GM12878 (cell line): ENCODE measurements around the gene ZNF474. TPM values are rescaled to one million over a fixed set of nuclear protein-coding genes. Genes with fewer than 3 reads are reported as not detected.

ENCODE experiments used
- ATAC-seq: fragments of 200-7000 bp; cut with Tn5 transposase; 3 replicates; pipeline ENCODE4 v1.9.1; 2020; ENCODE audit warnings: mild to moderate bottlenecking, moderate library complexity
- BruUV-seq: library from RNA; stranded (reverse); fragments of 400-500 nt; replicated peaks from 2 replicates; lab custom pipeline; 2021; lab: Mats Ljungman, UMichigan
- CTCF ChIA-PET: fragments of 300-600 bp; sonication (Branson Sonifier 250); formaldehyde crosslinking; extraction: SDS; loops from one replicate; lab custom pipeline; 2021; ENCODE audit warnings: inconsistent platforms; lab: Yijun Ruan, JAX
- POLR2A ChIA-PET: fragments of 350-600 bp; formaldehyde crosslinking; extraction: SDS; loops from one replicate; lab custom pipeline; 2021; ENCODE audit warnings: inconsistent platforms; lab: Charles Lee
- RAD21 ChIA-PET: fragments of 300-600 bp; sonication (Branson Sonifier 250); formaldehyde crosslinking; loops from one replicate; lab custom pipeline; 2023; ENCODE audit warnings: antibody characterized with exemption; ENCODE audit not compliant: unreplicated experiment; lab: Charles Lee
- SMC1A ChIA-PET: fragments of 300-600 bp; sonication (Branson Sonifier 250); formaldehyde crosslinking; loops from one replicate; lab custom pipeline; 2023; ENCODE audit not compliant: unreplicated experiment, uncharacterized antibody; lab: Charles Lee
- DNase-seq: peaks from one replicate; pipeline ENCODE4 v3.0.0-alpha.2; 2011; ENCODE audit warnings: low read depth, low spot score
- FAIRE-seq: peaks from 3 replicates; lab custom pipeline; 2011; peaks lifted over from hg19 to GRCh38; lab: Jason Lieb, UNC
- H2AFZ ChIP-seq: 2 replicates; pipeline ENCODE4 v1.6.0; 2011; ENCODE audit warnings: low read depth, low read length, control low read depth; ENCODE audit not compliant: control insufficient read depth
- H3K27ac ChIP-seq: 2 replicates; pipeline ENCODE4 v1.5.1; 2011; ENCODE audit warnings: control low read depth; ENCODE audit not compliant: control insufficient read depth, insufficient read depth
- H3K27me3 ChIP-seq, 2 experiments: replicated peaks in 1 of 2; 2 replicates each; pipeline versions ENCODE4 v1.6.0 to v1.6.1; 2011; ENCODE audit warnings: low read length in 1 of 2; ENCODE audit not compliant: control insufficient read depth in 2 of 2, insufficient read depth in 2 of 2
- H3K36me3 ChIP-seq, 2 experiments: 2 replicates each; pipeline ENCODE4 v1.5.1; 2011; ENCODE audit warnings: low read length in 1 of 2; ENCODE audit not compliant: control insufficient read depth in 2 of 2, insufficient read depth in 2 of 2
- H3K4me1 ChIP-seq: 2 replicates; pipeline ENCODE4 v1.6.1; 2011; ENCODE audit warnings: mild to moderate bottlenecking, low read length, moderate library complexity, mixed read lengths; ENCODE audit not compliant: control insufficient read depth, insufficient read depth
- H3K4me2 ChIP-seq: 2 replicates; pipeline ENCODE4 v1.6.0; 2011; ENCODE audit warnings: control low read depth; ENCODE audit not compliant: control insufficient read depth, insufficient read depth
- H3K4me3 ChIP-seq: fragments of 200-600 bp; sonication (generic); 2 replicates; pipeline ENCODE4 v1.5.1; 2016
- H3K79me2 ChIP-seq: 2 replicates; pipeline ENCODE4 v1.6.0; 2011; ENCODE audit warnings: low read length; ENCODE audit not compliant: control insufficient read depth, insufficient read depth
- H3K9ac ChIP-seq: 2 replicates; pipeline ENCODE4 v1.8.0; 2011; ENCODE audit warnings: low read length, control low read depth, mixed read lengths; ENCODE audit not compliant: control insufficient read depth, insufficient read depth
- H3K9me3 ChIP-seq: replicated peaks from 3 replicates; pipeline ENCODE4 v1.5.1; 2011; ENCODE audit warnings: mild to moderate bottlenecking, low read length; ENCODE audit not compliant: control insufficient read depth, insufficient read depth
- H4K20me1 ChIP-seq: 2 replicates; pipeline ENCODE4 v1.6.0; 2011; ENCODE audit not compliant: control insufficient read depth, insufficient read depth
- E4F1 ChIP-seq: fragments of 450-650 bp; IDR thresholded peaks from 2 replicates; pipeline ENCODE4 v1.6.1; 2018; ENCODE audit warnings: borderline replicate concordance, mild to moderate bottlenecking; ENCODE audit not compliant: partially characterized antibody
- RELA ChIP-seq: fragments of 450-650 bp; IDR thresholded peaks from 2 replicates; pipeline ENCODE4 v1.8.0; 2014; ENCODE audit warnings: borderline replicate concordance; ENCODE audit not compliant: partially characterized antibody
- REST ChIP-seq: IDR thresholded peaks from 2 replicates; pipeline ENCODE4 v1.6.1; 2012; ENCODE audit warnings: mild to moderate bottlenecking, low read depth, low read length
- SMC3 ChIP-seq: IDR thresholded peaks from 2 replicates; pipeline ENCODE4 v1.6.1; 2011; ENCODE audit warnings: low read length, improper control_type of control experiment, borderline replicate concordance
- SREBF1 ChIP-seq: IDR thresholded peaks from 2 replicates; pipeline ENCODE4 v1.6.1; 2012; ENCODE audit warnings: mild to moderate bottlenecking, low read length
- TBL1XR1 ChIP-seq: IDR thresholded peaks from 2 replicates; pipeline ENCODE4 v1.6.1; 2012; ENCODE audit warnings: low read depth, low read length, improper control_type of control experiment
- USF2 ChIP-seq: IDR thresholded peaks from 2 replicates; pipeline ENCODE4 v1.6.1; 2011; ENCODE audit warnings: low read depth, low read length, improper control_type of control experiment, borderline replicate concordance
- ZNF207 ChIP-seq: fragments of 450-650 bp; IDR thresholded peaks from 2 replicates; pipeline ENCODE4 v1.6.1; 2014; ENCODE audit warnings: antibody characterized with exemption, mild to moderate bottlenecking, borderline replicate concordance
- WGBS: methylation state at CpG from one replicate; pipeline ENCODE4 v1.1.6; 2016; ENCODE audit warnings: low lambda C conversion rate; ENCODE audit not compliant: insufficient replicate concordance, insufficient coverage; ENCODE audit errors: missing lambda C conversion rate; 5-methylcytosine and 5-hydroxymethylcytosine counted together
- in situ Hi-C: fragments of 300-500 bp; cut with MboI; formaldehyde crosslinking; loops from 9 replicates; pipeline ENCODE4 v1.14.3; 2018; ENCODE audit warnings: mixed read lengths
- intact Hi-C: fragments of 100-400 bp; cut with micrococcal nuclease; formaldehyde crosslinking; loops from one replicate; pipeline ENCODE4 v1.14.2; 2022; ENCODE audit not compliant: unreplicated experiment
- polyA plus RNA-seq, 11 experiments: library from polyadenylated mRNA; depleted of rRNA in 4 of 11; unstranded in 6 of 11; stranded (reverse) in 5 of 11; fragments of >200 nt; fragmentation: Nextera tagmentation in 4 of 11; fragmentation: Illumina TruSeq in 1 of 11; extraction: Ambion mirVana in 4 of 11; extraction: Trizol in 1 of 11; gene quantifications; 1 replicate in 1 of 11; 2 replicates in 10 of 11; pipeline versions ENCODE4 v1.2.1 to v1.2.3, GENCODE V29; 2011 to 2016; ENCODE audit warnings: inconsistent platforms in 2 of 11, missing spikeins in 2 of 11, low read depth in 1 of 11
- total RNA-seq, 4 experiments: library from RNA; depleted of rRNA in 3 of 4; stranded (reverse); fragments of >200 nt in 3 of 4; fragmentation: Illumina TruSeq in 1 of 4; extraction: Trizol in 1 of 4; gene quantifications; 2 replicates each; pipeline versions ENCODE4 v1.2.1 to v1.2.3, GENCODE V29; 2013 to 2021
- TF ChIP-seq, protein P1 (sequence below): IDR thresholded peaks from 2 replicates; pipeline ENCODE4 v1.6.1; 2012; ENCODE audit warnings: low read length, inconsistent platforms
- TF ChIP-seq, protein P2 (sequence below): fragments of 450-650 bp; IDR thresholded peaks from 2 replicates; pipeline ENCODE4 v1.6.1; 2018; ENCODE audit warnings: mild to moderate bottlenecking, low read depth, moderate library complexity; ENCODE audit not compliant: partially characterized antibody

Gene ZNF474
- total and polyA plus RNA-seq, 10 of the 15 experiments (the other 5 are each of a cell fraction or from before 2014, with no cell fraction given) = 0.06 to 0.97 (median 0.13) TPM; not detected in 3

GRCh38 chr5:122179701-122180100 lies 50.4 kb downstream of the ZNF474 start (continued):
- TF ChIP-seq, protein P1, sequence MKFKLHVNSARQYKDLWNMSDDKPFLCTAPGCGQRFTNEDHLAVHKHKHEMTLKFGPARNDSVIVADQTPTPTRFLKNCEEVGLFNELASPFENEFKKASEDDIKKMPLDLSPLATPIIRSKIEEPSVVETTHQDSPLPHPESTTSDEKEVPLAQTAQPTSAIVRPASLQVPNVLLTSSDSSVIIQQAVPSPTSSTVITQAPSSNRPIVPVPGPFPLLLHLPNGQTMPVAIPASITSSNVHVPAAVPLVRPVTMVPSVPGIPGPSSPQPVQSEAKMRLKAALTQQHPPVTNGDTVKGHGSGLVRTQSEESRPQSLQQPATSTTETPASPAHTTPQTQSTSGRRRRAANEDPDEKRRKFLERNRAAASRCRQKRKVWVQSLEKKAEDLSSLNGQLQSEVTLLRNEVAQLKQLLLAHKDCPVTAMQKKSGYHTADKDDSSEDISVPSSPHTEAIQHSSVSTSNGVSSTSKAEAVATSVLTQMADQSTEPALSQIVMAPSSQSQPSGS = no peak

DNA sequence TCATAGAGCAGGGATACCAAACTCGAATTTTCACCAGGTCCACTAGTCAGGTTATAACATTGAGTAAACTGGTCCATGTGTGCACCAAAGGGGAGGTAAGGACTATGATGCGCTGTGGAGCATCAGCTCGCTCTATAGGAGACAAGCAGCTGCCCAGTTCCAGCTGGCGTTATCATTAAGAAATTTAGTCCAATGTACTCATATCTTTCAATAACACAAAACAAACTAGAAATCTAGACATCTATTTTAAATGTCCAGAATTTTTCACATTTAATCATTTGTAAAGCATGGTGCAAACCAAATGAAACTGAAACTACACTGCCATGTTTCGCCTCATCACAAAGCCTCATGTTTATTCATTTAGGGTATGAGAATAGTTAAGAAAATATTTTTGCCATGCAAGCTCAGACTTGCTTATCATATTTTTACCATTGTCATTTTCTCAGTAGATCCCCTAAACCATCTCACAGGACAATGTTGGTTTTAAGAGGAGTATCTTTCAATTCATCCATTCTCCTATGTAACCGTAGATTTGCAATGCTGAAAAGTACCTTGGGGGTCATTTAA lies 50.9 kb downstream of the ZNF474 start:
- no peaks in the 10 kb centered on the region; the same call in 1 of the 2 replicates for H3K4me1 ChIP-seq
- SMC1A ChIA-PET = no interaction called here
- FAIRE-seq (no peak), ATAC-seq (no peak), DNase-seq (no peak)
- CTCF ChIA-PET = interaction anchor here (0.9 kb wide), 1 partner anchor 15 kb away, joined by 3 read pairs; no protein-coding TSS in a partner anchor
- H3K79me2 ChIP-seq = no peaks in the 10 kb centered on the region
- WGBS = 36% methylated on average over 6 of the region's 6 CpGs
- intact Hi-C loops = no loop called here
- H3K27ac ChIP-seq = no peak overlapping the region
- H3K4me2 ChIP-seq = no peak overlapping the region
- RAD21 ChIA-PET = no interaction called here
- no peaks in the 10 kb centered on the region for H3K27me3 ChIP-seq
- no peak overlapping the region for H3K9ac ChIP-seq
- no TSS peak for BruUV-seq
- POLR2A ChIA-PET = interaction anchor here (0.5 kb wide), 1 partner anchor 191 kb away, joined by 3 read pairs; no protein-coding TSS in a partner anchor
- in situ Hi-C loops = no loop called here
- no peaks in the 10 kb centered on the region for H3K36me3 ChIP-seq
- H3K4me3 ChIP-seq = no peak overlapping the region
- H3K9me3 ChIP-seq = no peaks in the 10 kb centered on the region
- H4K20me1 ChIP-seq = no peaks in the 10 kb centered on the region
- H2AFZ ChIP-seq = no peak overlapping the region
- TF ChIP-seq TBL1XR1 = no peak
- no peak for TF ChIP-seq ZNF207
- no peak for TF ChIP-seq SMC3
- no peak for TF ChIP-seq REST
- TF ChIP-seq USF2 = no peak
- TF ChIP-seq SREBF1 = no peak
- TF ChIP-seq RELA = no peak
- TF ChIP-seq E4F1 = no peak
- TF ChIP-seq, protein P2, sequence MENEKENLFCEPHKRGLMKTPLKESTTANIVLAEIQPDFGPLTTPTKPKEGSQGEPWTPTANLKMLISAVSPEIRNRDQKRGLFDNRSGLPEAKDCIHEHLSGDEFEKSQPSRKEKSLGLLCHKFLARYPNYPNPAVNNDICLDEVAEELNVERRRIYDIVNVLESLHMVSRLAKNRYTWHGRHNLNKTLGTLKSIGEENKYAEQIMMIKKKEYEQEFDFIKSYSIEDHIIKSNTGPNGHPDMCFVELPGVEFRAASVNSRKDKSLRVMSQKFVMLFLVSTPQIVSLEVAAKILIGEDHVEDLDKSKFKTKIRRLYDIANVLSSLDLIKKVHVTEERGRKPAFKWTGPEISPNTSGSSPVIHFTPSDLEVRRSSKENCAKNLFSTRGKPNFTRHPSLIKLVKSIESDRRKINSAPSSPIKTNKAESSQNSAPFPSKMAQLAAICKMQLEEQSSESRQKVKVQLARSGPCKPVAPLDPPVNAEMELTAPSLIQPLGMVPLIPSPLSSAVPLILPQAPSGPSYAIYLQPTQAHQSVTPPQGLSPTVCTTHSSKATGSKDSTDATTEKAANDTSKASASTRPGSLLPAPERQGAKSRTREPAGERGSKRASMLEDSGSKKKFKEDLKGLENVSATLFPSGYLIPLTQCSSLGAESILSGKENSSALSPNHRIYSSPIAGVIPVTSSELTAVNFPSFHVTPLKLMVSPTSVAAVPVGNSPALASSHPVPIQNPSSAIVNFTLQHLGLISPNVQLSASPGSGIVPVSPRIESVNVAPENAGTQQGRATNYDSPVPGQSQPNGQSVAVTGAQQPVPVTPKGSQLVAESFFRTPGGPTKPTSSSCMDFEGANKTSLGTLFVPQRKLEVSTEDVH = no peak
